GM18870 (cell line): ENCODE data around the gene PRKG1.
A peak's percentile ranks its signal among the peaks of the same experiment; 100 is the strongest.
"Not testable (repeated sequence)": the region's sequence is repeated elsewhere in the genome, so short reads cannot be mapped to it uniquely, and the experiment has no call there.

ENCODE experiments used
- ATAC-seq: cut with Tn5 transposase; IDR thresholded peaks from one replicate; pipeline ENCODE4 v1.9.1; 2021; ENCODE audit warnings: moderate library complexity; ENCODE audit not compliant: unreplicated experiment

PRKG1 gene

GRCh38 chr10:52143338-52143737 is 1069.1 kb downstream of the PRKG1 start:
- ATAC-seq, result no peak

GRCh38 chr10:52145636-52146035 is 1071.3 kb downstream of the PRKG1 start:
- no peak for ATAC-seq

- ATAC-seq, result no peak
Measured at GRCh38 chr10:52146766-52147165, 1072.5 kb downstream of the PRKG1 start.

GRCh38 chr10:52170776-52171175 is 1096.5 kb downstream of the PRKG1 start:
- ATAC-seq, result no peak

GRCh38 chr10:52172581-52172980 is 1098.3 kb downstream of the PRKG1 start:
- ATAC-seq, result no peak

GRCh38 chr10:52185256-52185655 is 1111.0 kb downstream of the PRKG1 start:
- no peak for ATAC-seq

GRCh38 chr10:52187521-52188258 is 1113.4 kb downstream of the PRKG1 start:
- no peak for ATAC-seq

- ATAC-seq, result no peak
Measured at GRCh38 chr10:52191049-52191448, 1116.8 kb downstream of the PRKG1 start.

- no peak for ATAC-seq
Measured at GRCh38 chr10:52194191-52194590, 1119.9 kb downstream of the PRKG1 start.

- ATAC-seq, result no peak
Measured at GRCh38 chr10:52194716-52195115, 1120.4 kb downstream of the PRKG1 start.

GRCh38 chr10:52197098-52197497 is 1122.8 kb downstream of the PRKG1 start:
- no peak for ATAC-seq

GRCh38 chr10:52198540-52198939 is 1124.3 kb downstream of the PRKG1 start:
- ATAC-seq, result no peak

GRCh38 chr10:52204906-52205305 is 1130.6 kb downstream of the PRKG1 start:
- ATAC-seq, result not testable (repeated sequence)

- no peak for ATAC-seq
Measured at GRCh38 chr10:52208365-52208764, 1134.1 kb downstream of the PRKG1 start.

- ATAC-seq, result no peak
Measured at GRCh38 chr10:52210161-52210560, 1135.9 kb downstream of the PRKG1 start.

- ATAC-seq, result no peak
Measured at GRCh38 chr10:52212062-52212461, 1137.8 kb downstream of the PRKG1 start.

GRCh38 chr10:52212802-52213201 is 1138.5 kb downstream of the PRKG1 start:
- no peak for ATAC-seq

GRCh38 chr10:52213321-52213752 is 1139.0 kb downstream of the PRKG1 start:
- no peak for ATAC-seq

- peak; percentile 70 for ATAC-seq
Measured at GRCh38 chr10:52215745-52216361, 1141.6 kb downstream of the PRKG1 start.

- peak; percentile 79 for ATAC-seq
Measured at GRCh38 chr10:52216852-52217251, 1142.6 kb downstream of the PRKG1 start.

- ATAC-seq, result no peak
Measured at GRCh38 chr10:52217531-52217930, 1143.2 kb downstream of the PRKG1 start.

GRCh38 chr10:52220947-52221346 is 1146.7 kb downstream of the PRKG1 start:
- peak; percentile 29 for ATAC-seq

- ATAC-seq, result no peak
Measured at GRCh38 chr10:52221923-52222322, 1147.6 kb downstream of the PRKG1 start.
